IMR-90 (cell line): ENCODE results near the gene SSTR1. TPM values are rescaled to one million over a fixed set of nuclear protein-coding genes. Genes with fewer than 3 reads are reported as not detected.
"Not testable (repeated sequence)": the region's sequence is repeated elsewhere in the genome, so short reads cannot be mapped to it uniquely, and the experiment has no call there.

Experiments used
- ATAC-seq: fragments of 200-7000 bp; cut with Tn5 transposase; 2 replicates; pipeline ENCODE4 v1.9.1; 2020; ENCODE audit warnings: low read depth, mild to moderate bottlenecking, moderate library complexity
- BruUV-seq: library from RNA; stranded (reverse); fragments of 400-500 nt; replicated peaks from 2 replicates; lab custom pipeline; 2021; lab: Mats Ljungman, UMichigan
- CTCF ChIA-PET: fragments of 300-600 bp; formaldehyde crosslinking; extraction: SDS; loops from one replicate; lab custom pipeline; 2021; ENCODE audit warnings: antibody characterized with exemption; lab: Yijun Ruan, JAX
- POLR2A ChIA-PET: fragments of 300-600 bp; sonication (Branson Sonifier 250); formaldehyde crosslinking; loops from one replicate; lab custom pipeline; 2022; ENCODE audit warnings: antibody characterized with exemption; ENCODE audit not compliant: unreplicated experiment; lab: Charles Lee
- DNase-seq: peaks from one replicate; pipeline ENCODE4 v3.0.0; 2013
- H2AFZ ChIP-seq: replicated peaks from 2 replicates; pipeline ENCODE3; 2013; ENCODE audit warnings: low read length, mild to moderate bottlenecking; ENCODE audit not compliant: poor library complexity
- H2AK5ac ChIP-seq: 2 replicates; pipeline ENCODE4 v1.6.1; 2013; ENCODE audit warnings: low read depth, low read length, inconsistent platforms
- H2AK9ac ChIP-seq: replicated peaks from 2 replicates; pipeline ENCODE3; 2013; ENCODE audit warnings: mild to moderate bottlenecking, low read depth, low read length, moderate library complexity; ENCODE audit not compliant: poor library complexity
- H2BK120ac ChIP-seq: 2 replicates; pipeline ENCODE4 v1.6.1; 2013; ENCODE audit warnings: low read depth, low read length, inconsistent platforms
- H2BK15ac ChIP-seq: 3 replicates; pipeline ENCODE4 v1.6.1; 2013; ENCODE audit warnings: low read depth, low read length, inconsistent platforms
- H2BK20ac ChIP-seq: 2 replicates; pipeline ENCODE4 v1.6.1; 2013; ENCODE audit warnings: low read depth, mild to moderate bottlenecking, inconsistent platforms, low read length, moderate library complexity
- H2BK5ac ChIP-seq: 2 replicates; pipeline ENCODE4 v1.6.1; 2013; ENCODE audit warnings: mild to moderate bottlenecking, low read depth, low read length, inconsistent platforms; ENCODE audit not compliant: poor library complexity, severe bottlenecking
- H3K14ac ChIP-seq: replicated peaks from 2 replicates; pipeline ENCODE4 v1.6.1; 2013; ENCODE audit warnings: low read depth, low read length, inconsistent platforms
- H3K18ac ChIP-seq: 2 replicates; pipeline ENCODE4 v1.6.1; 2013; ENCODE audit warnings: low read depth, low read length, control low read depth
- H3K23ac ChIP-seq: 2 replicates; pipeline ENCODE4 v1.6.1; 2013; ENCODE audit warnings: low read depth, low read length, inconsistent platforms
- H3K27ac ChIP-seq: 2 replicates; pipeline ENCODE4 v1.5.1; 2013; ENCODE audit warnings: mild to moderate bottlenecking, control low read depth, low read length; ENCODE audit not compliant: insufficient read depth
- H3K27me3 ChIP-seq: 2 replicates; pipeline ENCODE4 v1.6.1; 2013; ENCODE audit warnings: low read length; ENCODE audit not compliant: control insufficient read depth, insufficient read depth
- H3K36me3 ChIP-seq: 2 replicates; pipeline ENCODE4 v1.6.1; 2013; ENCODE audit warnings: low read length, mixed read lengths; ENCODE audit not compliant: control insufficient read depth, insufficient read depth
- H3K4ac ChIP-seq: 2 replicates; pipeline ENCODE4 v1.6.1; 2013; ENCODE audit warnings: low read depth, low read length, inconsistent platforms
- H3K4me1 ChIP-seq: 2 replicates; pipeline ENCODE4 v1.6.1; 2013; ENCODE audit warnings: low read length, mixed read lengths; ENCODE audit not compliant: control insufficient read depth, insufficient read depth
- H3K4me2 ChIP-seq: 2 replicates; pipeline ENCODE4 v1.6.1; 2013; ENCODE audit warnings: low read depth, mild to moderate bottlenecking, control low read depth, low read length, moderate library complexity
- H3K4me3 ChIP-seq: 2 replicates; pipeline ENCODE4 v1.5.1; 2013; ENCODE audit warnings: low read depth, mild to moderate bottlenecking, control low read depth, low read length, moderate library complexity; ENCODE audit not compliant: insufficient read depth
- H3K56ac ChIP-seq: 2 replicates; pipeline ENCODE4 v1.6.1; 2013; ENCODE audit warnings: low read length, inconsistent platforms; ENCODE audit not compliant: insufficient read depth; ENCODE audit errors: extremely low read depth
- H3K79me1 ChIP-seq, 2 experiments: 2 replicates each; pipeline ENCODE4 v1.6.1; 2013; ENCODE audit warnings: low read length in 2 of 2, inconsistent platforms in 1 of 2, low read depth in 1 of 2
- H3K9ac ChIP-seq: 2 replicates; pipeline ENCODE4 v1.6.1; 2013; ENCODE audit warnings: low read depth, low read length, control low read depth
- H3K9me1 ChIP-seq: 2 replicates; pipeline ENCODE4 v1.6.1; 2013; ENCODE audit warnings: low read length, inconsistent platforms; ENCODE audit not compliant: insufficient read depth
- H3K9me3 ChIP-seq: 2 replicates; pipeline ENCODE4 v1.6.1; 2013; ENCODE audit warnings: low read length; ENCODE audit not compliant: control insufficient read depth, insufficient read depth
- H4K20me1 ChIP-seq: 2 replicates; pipeline ENCODE4 v1.6.1; 2013; ENCODE audit warnings: low read length, inconsistent platforms; ENCODE audit not compliant: insufficient read depth
- H4K5ac ChIP-seq: 2 replicates; pipeline ENCODE4 v1.6.1; 2013; ENCODE audit warnings: mild to moderate bottlenecking, low read depth, low read length, control low read depth
- H4K8ac ChIP-seq, 2 experiments: 2 replicates each; pipeline ENCODE4 v1.6.1; 2013; ENCODE audit warnings: low read depth in 2 of 2, low read length in 2 of 2, control low read depth in 1 of 2, inconsistent platforms in 1 of 2
- H4K91ac ChIP-seq: 2 replicates; pipeline ENCODE4 v1.6.1; 2013; ENCODE audit warnings: low read depth, low read length, inconsistent platforms; ENCODE audit not compliant: insufficient read depth
- CTCF ChIP-seq: conservative IDR thresholded peaks from 2 replicates; pipeline ENCODE4 v1.5.1; 2012; ENCODE audit warnings: mild to moderate bottlenecking, low read depth, low read length, improper control_type of control experiment
- MAFK ChIP-seq: IDR thresholded peaks from 2 replicates; pipeline ENCODE4 v1.6.1; 2012; ENCODE audit warnings: low read depth, low read length, improper control_type of control experiment
- POLR2A ChIP-seq: IDR thresholded peaks from 2 replicates; pipeline ENCODE4 v1.6.1; 2012; ENCODE audit warnings: mild to moderate bottlenecking, low read depth, low read length
- RCOR1 ChIP-seq: IDR thresholded peaks from 2 replicates; pipeline ENCODE4 v1.6.1; 2012; ENCODE audit warnings: mild to moderate bottlenecking, low read length, improper control_type of control experiment; ENCODE audit not compliant: insufficient replicate concordance
- WGBS, 2 experiments: methylation state at CpG; one replicate each; pipeline versions ENCODE4 v1.1.5 to v1.1.7; 2013; ENCODE audit warnings: missing lambda C conversion rate in 2 of 2; ENCODE audit not compliant: insufficient read length in 1 of 2; ENCODE audit errors: extremely low coverage in 2 of 2; 5-methylcytosine and 5-hydroxymethylcytosine counted together
- dilution Hi-C: fragments of 300-500 bp; cut with HindIII; formaldehyde crosslinking; loops from one replicate; pipeline ENCODE4 v1.14.3; 2018; ENCODE audit warnings: low sequenced_read_pairs; ENCODE audit not compliant: unreplicated experiment
- in situ Hi-C: fragments of 300-500 bp; cut with MboI; formaldehyde crosslinking; loops from 3 replicates; pipeline ENCODE4 v1.14.3; 2019; ENCODE audit warnings: low sequenced_read_pairs, inconsistent platforms, mixed read lengths
- intact Hi-C: fragments of 100-400 bp; cut with micrococcal nuclease; formaldehyde crosslinking; loops from 2 replicates; pipeline ENCODE4 v1.10.0; 2022
- polyA plus RNA-seq, 3 experiments: library from polyadenylated mRNA; depleted of rRNA; stranded (reverse); fragments of >200 nt; gene quantifications; 2 replicates each; pipeline ENCODE4 v1.2.3, GENCODE V29; 2012; ENCODE audit warnings: low replicate concordance in 1 of 3
- total RNA-seq: library from RNA; depleted of rRNA; stranded (reverse); fragments of >200 nt; gene quantifications from 2 replicates; pipeline ENCODE4 v1.2.3, GENCODE V29; 2012
- TF ChIP-seq, protein P1 (sequence below): fragments of 150-350 bp; IDR thresholded peaks from 2 replicates; pipeline ENCODE4 v1.6.1; 2017; ENCODE audit warnings: mild to moderate bottlenecking, antibody characterized with exemption, low read length, low read depth

The SSTR1 gene
- total and polyA plus RNA-seq, 2 of the 4 experiments (the other 2 are of a cell fraction), result 1.1 to 5.5 TPM

- no peak for DNase-seq
- Histone ChIP-seq H2AFZ (no peak overlapping the region), H2AK9ac (no peak overlapping the region), H3K9me3 (no peaks in the 10 kb centered on the region), H4K5ac (no peak overlapping the region), H3K9me1 (no peaks in the 10 kb centered on the region), H3K79me1 (no peaks in the 10 kb centered on the region), H3K27ac (no peak overlapping the region), H3K14ac (no peak overlapping the region), H3K18ac (no peak overlapping the region), H3K4ac (no peak overlapping the region), H4K20me1 (no peaks in the 10 kb centered on the region), H2BK120ac (no peak overlapping the region), H4K91ac (no peak overlapping the region), H3K9ac (no peak overlapping the region), H3K27me3 (no peaks in the 10 kb centered on the region), H2AK5ac (no peak overlapping the region), H2BK15ac (no peak overlapping the region), H2BK20ac (no peak overlapping the region), H3K56ac (no peak overlapping the region), H3K36me3 (no peaks in the 10 kb centered on the region), H2BK5ac (no peak overlapping the region), H3K4me2 (no peak overlapping the region), H3K4me1 (no peaks in the 10 kb centered on the region), H3K23ac (no peak overlapping the region), H3K4me3 (no peak overlapping the region), H4K8ac (no peak overlapping the region)
- dilution Hi-C loops (no loop called here), in situ Hi-C loops (no loop called here), intact Hi-C loops (no loop called here)
- no TSS peak for BruUV-seq
- CTCF ChIA-PET, result no interaction called here
- TF ChIP-seq RCOR1 (no peak), MAFK (no peak), CTCF (no peak), POLR2A (no peak)
- TF ChIP-seq, protein P1, sequence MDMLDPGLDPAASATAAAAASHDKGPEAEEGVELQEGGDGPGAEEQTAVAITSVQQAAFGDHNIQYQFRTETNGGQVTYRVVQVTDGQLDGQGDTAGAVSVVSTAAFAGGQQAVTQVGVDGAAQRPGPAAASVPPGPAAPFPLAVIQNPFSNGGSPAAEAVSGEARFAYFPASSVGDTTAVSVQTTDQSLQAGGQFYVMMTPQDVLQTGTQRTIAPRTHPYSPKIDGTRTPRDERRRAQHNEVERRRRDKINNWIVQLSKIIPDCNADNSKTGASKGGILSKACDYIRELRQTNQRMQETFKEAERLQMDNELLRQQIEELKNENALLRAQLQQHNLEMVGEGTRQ, result no peak
- no CpG with 5 or more reads among the region's 4 CpGs for WGBS, 2 experiments
- POLR2A ChIA-PET, result no interaction called here
- ATAC-seq, result no peak
These were observed 17.6 kb upstream of the SSTR1 start for GRCh38 chr14:38189930-38190726.

DNA sequence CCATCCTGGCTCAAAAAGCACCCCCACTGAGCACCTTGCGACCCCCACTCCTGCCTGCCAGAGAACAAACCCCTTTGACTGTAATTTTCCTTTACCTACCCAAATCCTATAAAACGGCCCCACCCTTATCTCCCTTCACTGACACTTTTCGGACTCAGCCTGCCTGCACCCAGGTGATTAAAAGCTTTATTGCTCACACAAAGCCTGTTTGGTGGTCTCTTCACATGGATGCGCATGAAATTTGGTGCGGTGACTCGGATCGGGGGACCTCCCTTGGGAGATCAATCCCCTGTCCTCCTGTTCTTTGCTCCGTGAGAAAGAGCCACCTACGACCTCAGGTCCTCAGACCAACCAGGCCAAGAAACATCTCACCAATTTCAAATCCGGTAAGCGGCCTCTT is 16.9 kb upstream of the SSTR1 start:
- H4K8ac ChIP-seq, H3K56ac ChIP-seq, BruUV-seq, H3K27me3 ChIP-seq, H3K4me3 ChIP-seq, H3K9me3 ChIP-seq, H3K18ac ChIP-seq, H3K4me2 ChIP-seq, H3K36me3 ChIP-seq, H2BK20ac ChIP-seq, H3K4me1 ChIP-seq, H2AK5ac ChIP-seq, in situ Hi-C loops, H2BK5ac ChIP-seq, DNase-seq, H3K9me1 ChIP-seq, H3K79me1 ChIP-seq, H3K4ac ChIP-seq, H3K23ac ChIP-seq, dilution Hi-C loops, intact Hi-C loops, H2AK9ac ChIP-seq, CTCF ChIA-PET, H4K5ac ChIP-seq, H3K9ac ChIP-seq, H2AFZ ChIP-seq, H3K14ac ChIP-seq, H2BK120ac ChIP-seq, H4K20me1 ChIP-seq, POLR2A ChIA-PET, H2BK15ac ChIP-seq, H4K91ac ChIP-seq, ATAC-seq, H3K27ac ChIP-seq: not testable (repeated sequence)
- no CpG with 5 or more reads among the region's 11 CpGs for WGBS, 2 experiments
